ENCODE data around the gene NTN3. TPM values are rescaled to one million over a fixed set of nuclear protein-coding genes. Genes with fewer than 3 reads are reported as not detected.

NTN3 gene
- total RNA-seq, 6 donors from 2014 or later, result not detected

GRCh38 chr16:2456551-2457153 is 14.4 kb upstream of the NTN3 start:
- no peaks in the 10 kb centered on the region for H3K9me3 ChIP-seq
- H3K27ac ChIP-seq, result no peak overlapping the region
- 96 to 98% methylated on average over 12 to 16 of the region's 21 CpGs for WGBS, 2 donors
- no peaks in the 10 kb centered on the region for H3K27me3 ChIP-seq
- no peak for ATAC-seq (ENCODE audit: low FRiP score in 2 of 2)
- peaks cover 9 to 27% (median 21%) of the 10 kb centered on the region in 4 donors for H3K4me1 ChIP-seq
- H3K36me3 ChIP-seq, result peaks cover 0 to 16% (median 10%) of the 10 kb centered on the region in 4 donors
- H3K4me3 ChIP-seq, result no peak overlapping the region
- TF ChIP-seq POLR2A (IDR thresholded peaks at IDR 0.05) (no peak), POLR2AphosphoS5 (IDR thresholded peaks at IDR 0.05) (no peak), CTCF (IDR thresholded peaks at IDR 0.05) (no peak), EP300 (IDR thresholded peaks at IDR 0.05) (no peak)
- DNase-seq, result no peak

- peaks cover 0 to 16% (median 10%) of the 10 kb centered on the region in 4 donors for H3K36me3 ChIP-seq
- WGBS, 2 donors, result 74 to 81% methylated on average over 9 to 12 of the region's 13 CpGs
Measured at GRCh38 chr16:2457267-2457666, 13.8 kb upstream of the NTN3 start.

GRCh38 chr16:2457946-2458345 is 13.2 kb upstream of the NTN3 start:
- peaks cover 9 to 27% (median 21%) of the 10 kb centered on the region in 4 donors for H3K4me1 ChIP-seq
- TF ChIP-seq EP300 (IDR thresholded peaks at IDR 0.05), result no peak
- no peak for TF ChIP-seq POLR2A (IDR thresholded peaks at IDR 0.05)
- no peak for TF ChIP-seq POLR2AphosphoS5 (IDR thresholded peaks at IDR 0.05)
- TF ChIP-seq CTCF (IDR thresholded peaks at IDR 0.05), result no peak
- ATAC-seq (ENCODE audit: low FRiP score in 2 of 2) (no peak), DNase-seq (peak in 1 of 2 donors; percentile 72)
- H3K36me3 ChIP-seq, result peaks cover 0 to 14% (median 10%) of the 10 kb centered on the region in 4 donors
- H3K27ac ChIP-seq, result no peak overlapping the region
- H3K9me3 ChIP-seq, result no peaks in the 10 kb centered on the region
- 76 to 88% methylated on average over 7 of the region's 7 CpGs for WGBS, 2 donors
- H3K27me3 ChIP-seq, result no peaks in the 10 kb centered on the region
- no peak overlapping the region for H3K4me3 ChIP-seq

More at GRCh38 chr16:2457267-2457666, 13.8 kb upstream of the NTN3 start:
- TF ChIP-seq POLR2A (IDR thresholded peaks at IDR 0.05), result no peak
- no peak for TF ChIP-seq POLR2AphosphoS5 (IDR thresholded peaks at IDR 0.05)
- TF ChIP-seq EP300 (IDR thresholded peaks at IDR 0.05), result no peak
- no peak for TF ChIP-seq CTCF (IDR thresholded peaks at IDR 0.05)
- no peaks in the 10 kb centered on the region for H3K9me3 ChIP-seq
- DNase-seq, result no peak
- ATAC-seq (ENCODE audit: low FRiP score in 2 of 2), result no peak
- H3K4me1 ChIP-seq, result peaks cover 9 to 27% (median 21%) of the 10 kb centered on the region in 4 donors
- H3K27ac ChIP-seq, result no peak overlapping the region
- H3K4me3 ChIP-seq, result no peak overlapping the region
- no peaks in the 10 kb centered on the region for H3K27me3 ChIP-seq

- TF ChIP-seq POLR2A (IDR thresholded peaks at IDR 0.05) (no peak), EP300 (IDR thresholded peaks at IDR 0.05) (no peak), CTCF (IDR thresholded peaks at IDR 0.05) (no peak), POLR2AphosphoS5 (IDR thresholded peaks at IDR 0.05) (no peak)
- ATAC-seq (ENCODE audit: low FRiP score in 2 of 2) (peak in 1 of 2 donors; percentile 1), DNase-seq (no peak)
- Histone ChIP-seq H3K36me3 (peaks cover 0 to 4% (median under 1%) of the 10 kb centered on the region in 4 donors), H3K4me1 (peaks cover 9 to 27% (median 21%) of the 10 kb centered on the region in 4 donors), H3K27me3 (no peaks in the 10 kb centered on the region), H3K4me3 (peak overlapping the region; percentile 12 to 66 (median 57)), H3K9me3 (no peaks in the 10 kb centered on the region), H3K27ac (peak overlapping the region in 2 of 4 donors; percentile 68 to 72)
- 27 to 39% methylated on average over 17 to 18 of the region's 18 CpGs for WGBS, 2 donors
Measured at GRCh38 chr16:2458887-2459646, 12.0 kb upstream of the NTN3 start.
